IMR-90 (cell line): ENCODE measurements around the gene FGD3. TPM values are rescaled to one million over a fixed set of nuclear protein-coding genes. Genes with fewer than 3 reads are reported as not detected.

Source experiments
- ATAC-seq: fragments of 200-7000 bp; cut with Tn5 transposase; 2 replicates; pipeline ENCODE4 v1.9.1; 2020; ENCODE audit warnings: low read depth, mild to moderate bottlenecking, moderate library complexity
- BruUV-seq: library from RNA; stranded (reverse); fragments of 400-500 nt; replicated peaks from 2 replicates; lab custom pipeline; 2021; lab: Mats Ljungman, UMichigan
- CTCF ChIA-PET: fragments of 300-600 bp; formaldehyde crosslinking; extraction: SDS; loops from one replicate; lab custom pipeline; 2021; ENCODE audit warnings: antibody characterized with exemption; lab: Yijun Ruan, JAX
- POLR2A ChIA-PET: fragments of 300-600 bp; sonication (Branson Sonifier 250); formaldehyde crosslinking; loops from one replicate; lab custom pipeline; 2022; ENCODE audit warnings: antibody characterized with exemption; ENCODE audit not compliant: unreplicated experiment; lab: Charles Lee
- DNase-seq: peaks from one replicate; pipeline ENCODE4 v3.0.0; 2013
- H2AFZ ChIP-seq: replicated peaks from 2 replicates; pipeline ENCODE3; 2013; ENCODE audit warnings: low read length, mild to moderate bottlenecking; ENCODE audit not compliant: poor library complexity
- H2AK5ac ChIP-seq: 2 replicates; pipeline ENCODE4 v1.6.1; 2013; ENCODE audit warnings: low read depth, low read length, inconsistent platforms
- H2AK9ac ChIP-seq: replicated peaks from 2 replicates; pipeline ENCODE3; 2013; ENCODE audit warnings: mild to moderate bottlenecking, low read depth, low read length, moderate library complexity; ENCODE audit not compliant: poor library complexity
- H2BK120ac ChIP-seq: 2 replicates; pipeline ENCODE4 v1.6.1; 2013; ENCODE audit warnings: low read depth, low read length, inconsistent platforms
- H2BK15ac ChIP-seq: 3 replicates; pipeline ENCODE4 v1.6.1; 2013; ENCODE audit warnings: low read depth, low read length, inconsistent platforms
- H2BK20ac ChIP-seq: 2 replicates; pipeline ENCODE4 v1.6.1; 2013; ENCODE audit warnings: low read depth, mild to moderate bottlenecking, inconsistent platforms, low read length, moderate library complexity
- H2BK5ac ChIP-seq: 2 replicates; pipeline ENCODE4 v1.6.1; 2013; ENCODE audit warnings: mild to moderate bottlenecking, low read depth, low read length, inconsistent platforms; ENCODE audit not compliant: poor library complexity, severe bottlenecking
- H3K14ac ChIP-seq: replicated peaks from 2 replicates; pipeline ENCODE4 v1.6.1; 2013; ENCODE audit warnings: low read depth, low read length, inconsistent platforms
- H3K18ac ChIP-seq: 2 replicates; pipeline ENCODE4 v1.6.1; 2013; ENCODE audit warnings: low read depth, low read length, control low read depth
- H3K23ac ChIP-seq: 2 replicates; pipeline ENCODE4 v1.6.1; 2013; ENCODE audit warnings: low read depth, low read length, inconsistent platforms
- H3K27ac ChIP-seq: 2 replicates; pipeline ENCODE4 v1.5.1; 2013; ENCODE audit warnings: mild to moderate bottlenecking, control low read depth, low read length; ENCODE audit not compliant: insufficient read depth
- H3K27me3 ChIP-seq: 2 replicates; pipeline ENCODE4 v1.6.1; 2013; ENCODE audit warnings: low read length; ENCODE audit not compliant: control insufficient read depth, insufficient read depth
- H3K36me3 ChIP-seq: 2 replicates; pipeline ENCODE4 v1.6.1; 2013; ENCODE audit warnings: low read length, mixed read lengths; ENCODE audit not compliant: control insufficient read depth, insufficient read depth
- H3K4ac ChIP-seq: 2 replicates; pipeline ENCODE4 v1.6.1; 2013; ENCODE audit warnings: low read depth, low read length, inconsistent platforms
- H3K4me1 ChIP-seq: 2 replicates; pipeline ENCODE4 v1.6.1; 2013; ENCODE audit warnings: low read length, mixed read lengths; ENCODE audit not compliant: control insufficient read depth, insufficient read depth
- H3K4me2 ChIP-seq: 2 replicates; pipeline ENCODE4 v1.6.1; 2013; ENCODE audit warnings: low read depth, mild to moderate bottlenecking, control low read depth, low read length, moderate library complexity
- H3K4me3 ChIP-seq: 2 replicates; pipeline ENCODE4 v1.5.1; 2013; ENCODE audit warnings: low read depth, mild to moderate bottlenecking, control low read depth, low read length, moderate library complexity; ENCODE audit not compliant: insufficient read depth
- H3K56ac ChIP-seq: 2 replicates; pipeline ENCODE4 v1.6.1; 2013; ENCODE audit warnings: low read length, inconsistent platforms; ENCODE audit not compliant: insufficient read depth; ENCODE audit errors: extremely low read depth
- H3K79me1 ChIP-seq, 2 experiments: 2 replicates each; pipeline ENCODE4 v1.6.1; 2013; ENCODE audit warnings: low read length in 2 of 2, inconsistent platforms in 1 of 2, low read depth in 1 of 2
- H3K9ac ChIP-seq: 2 replicates; pipeline ENCODE4 v1.6.1; 2013; ENCODE audit warnings: low read depth, low read length, control low read depth
- H3K9me1 ChIP-seq: 2 replicates; pipeline ENCODE4 v1.6.1; 2013; ENCODE audit warnings: low read length, inconsistent platforms; ENCODE audit not compliant: insufficient read depth
- H3K9me3 ChIP-seq: 2 replicates; pipeline ENCODE4 v1.6.1; 2013; ENCODE audit warnings: low read length; ENCODE audit not compliant: control insufficient read depth, insufficient read depth
- H4K20me1 ChIP-seq: 2 replicates; pipeline ENCODE4 v1.6.1; 2013; ENCODE audit warnings: low read length, inconsistent platforms; ENCODE audit not compliant: insufficient read depth
- H4K5ac ChIP-seq: 2 replicates; pipeline ENCODE4 v1.6.1; 2013; ENCODE audit warnings: mild to moderate bottlenecking, low read depth, low read length, control low read depth
- H4K8ac ChIP-seq, 2 experiments: 2 replicates each; pipeline ENCODE4 v1.6.1; 2013; ENCODE audit warnings: low read depth in 2 of 2, low read length in 2 of 2, control low read depth in 1 of 2, inconsistent platforms in 1 of 2
- H4K91ac ChIP-seq: 2 replicates; pipeline ENCODE4 v1.6.1; 2013; ENCODE audit warnings: low read depth, low read length, inconsistent platforms; ENCODE audit not compliant: insufficient read depth
- BHLHE40 ChIP-seq: fragments of 150-350 bp; IDR thresholded peaks from 2 replicates; pipeline ENCODE4 v1.6.1; 2016; ENCODE audit warnings: mild to moderate bottlenecking, low read depth, low read length
- CEBPB ChIP-seq: IDR thresholded peaks from 2 replicates; pipeline ENCODE4 v1.6.1; 2012; ENCODE audit warnings: low read depth, low read length, improper control_type of control experiment
- CHD1 ChIP-seq: IDR thresholded peaks from 2 replicates; pipeline ENCODE4 v1.6.1; 2012; ENCODE audit warnings: low read depth, low read length, improper control_type of control experiment
- CTCF ChIP-seq: conservative IDR thresholded peaks from 2 replicates; pipeline ENCODE4 v1.5.1; 2012; ENCODE audit warnings: mild to moderate bottlenecking, low read depth, low read length, improper control_type of control experiment
- FOS ChIP-seq: fragments of 150-350 bp; IDR thresholded peaks from 2 replicates; pipeline ENCODE4 v1.6.1; 2016; ENCODE audit warnings: low read depth, low read length
- MAFK ChIP-seq: IDR thresholded peaks from 2 replicates; pipeline ENCODE4 v1.6.1; 2012; ENCODE audit warnings: low read depth, low read length, improper control_type of control experiment
- MAZ ChIP-seq: IDR thresholded peaks from 2 replicates; pipeline ENCODE4 v1.6.1; 2012; ENCODE audit warnings: low read depth, mild to moderate bottlenecking, low read length, improper control_type of control experiment, moderate library complexity, borderline replicate concordance
- MXI1 ChIP-seq: IDR thresholded peaks from 2 replicates; pipeline ENCODE4 v1.6.1; 2012; ENCODE audit warnings: low read depth, mild to moderate bottlenecking, low read length, moderate library complexity, borderline replicate concordance
- NFE2L2 ChIP-seq: fragments of 150-350 bp; IDR thresholded peaks from 2 replicates; pipeline ENCODE4 v1.6.1; 2016; ENCODE audit warnings: low read depth, mild to moderate bottlenecking, low read length
- POLR2A ChIP-seq: IDR thresholded peaks from 2 replicates; pipeline ENCODE4 v1.6.1; 2012; ENCODE audit warnings: mild to moderate bottlenecking, low read depth, low read length
- RAD21 ChIP-seq: IDR thresholded peaks from 2 replicates; pipeline ENCODE4 v1.6.1; 2012; ENCODE audit warnings: low read length, improper control_type of control experiment
- RCOR1 ChIP-seq: IDR thresholded peaks from 2 replicates; pipeline ENCODE4 v1.6.1; 2012; ENCODE audit warnings: mild to moderate bottlenecking, low read length, improper control_type of control experiment; ENCODE audit not compliant: insufficient replicate concordance
- RFX5 ChIP-seq: IDR thresholded peaks from 2 replicates; pipeline ENCODE4 v1.8.0; 2012; ENCODE audit warnings: low read depth, mild to moderate bottlenecking, low read length, moderate library complexity
- USF2 ChIP-seq: fragments of 150-350 bp; IDR thresholded peaks from 2 replicates; pipeline ENCODE4 v1.6.1; 2017; ENCODE audit warnings: mild to moderate bottlenecking, antibody characterized with exemption, low read length, low read depth
- WGBS, 2 experiments: methylation state at CpG; one replicate each; pipeline versions ENCODE4 v1.1.5 to v1.1.7; 2013; ENCODE audit warnings: missing lambda C conversion rate in 2 of 2; ENCODE audit not compliant: insufficient read length in 1 of 2; ENCODE audit errors: extremely low coverage in 2 of 2; 5-methylcytosine and 5-hydroxymethylcytosine counted together
- dilution Hi-C: fragments of 300-500 bp; cut with HindIII; formaldehyde crosslinking; loops from one replicate; pipeline ENCODE4 v1.14.3; 2018; ENCODE audit warnings: low sequenced_read_pairs; ENCODE audit not compliant: unreplicated experiment
- in situ Hi-C: fragments of 300-500 bp; cut with MboI; formaldehyde crosslinking; loops from 3 replicates; pipeline ENCODE4 v1.14.3; 2019; ENCODE audit warnings: low sequenced_read_pairs, inconsistent platforms, mixed read lengths
- intact Hi-C: fragments of 100-400 bp; cut with micrococcal nuclease; formaldehyde crosslinking; loops from 2 replicates; pipeline ENCODE4 v1.10.0; 2022
- polyA plus RNA-seq, 3 experiments: library from polyadenylated mRNA; depleted of rRNA; stranded (reverse); fragments of >200 nt; gene quantifications; 2 replicates each; pipeline ENCODE4 v1.2.3, GENCODE V29; 2012; ENCODE audit warnings: low replicate concordance in 1 of 3
- total RNA-seq: library from RNA; depleted of rRNA; stranded (reverse); fragments of >200 nt; gene quantifications from 2 replicates; pipeline ENCODE4 v1.2.3, GENCODE V29; 2012

Gene FGD3
- total and polyA plus RNA-seq, 2 of the 4 experiments (the other 2 are of a cell fraction), result not detected

- TF ChIP-seq RCOR1, result no peak
- TF ChIP-seq MXI1, result no peak
Observed at GRCh38 chr9:93003552-93004407, 56.5 kb downstream of the FGD3 start (continued).

- in situ Hi-C loops (loop anchor here (25.0 kb wide), 1 partner anchor 308 kb away; no protein-coding TSS in a partner anchor), intact Hi-C loops (no loop called here), dilution Hi-C loops (no loop called here)
- H2AK5ac ChIP-seq, result no peak overlapping the region
- ATAC-seq, result no peak
- no peak for DNase-seq
- H3K9me1 ChIP-seq, result no peaks in the 10 kb centered on the region
- no peak overlapping the region for H2BK15ac ChIP-seq
- H3K27me3 ChIP-seq, result peaks cover 9% of the 10 kb centered on the region; the same call in 1 of the 2 replicates
- H4K20me1 ChIP-seq, result no peaks in the 10 kb centered on the region
- CTCF ChIA-PET, result interaction anchor here (1.3 kb wide), 2 partner anchors 102 to 315 kb away, joined by 3 read pairs; no protein-coding TSS in a partner anchor
- H3K4me1 ChIP-seq, result no peaks in the 10 kb centered on the region
- H2AFZ ChIP-seq, result no peak overlapping the region
- no peak overlapping the region for H2BK120ac ChIP-seq
- no peak overlapping the region for H4K91ac ChIP-seq
- POLR2A ChIA-PET, result no interaction called here
- H3K9ac ChIP-seq, result no peak overlapping the region
- no peak overlapping the region for H3K4me2 ChIP-seq
- H3K79me1 ChIP-seq, result no peaks in the 10 kb centered on the region
- no peak overlapping the region for H3K14ac ChIP-seq
- no peak for TF ChIP-seq POLR2A
- no peak for TF ChIP-seq FOS
- TF ChIP-seq BHLHE40, result no peak
- no peak for TF ChIP-seq CHD1
- no peak for TF ChIP-seq CTCF
- no peak for TF ChIP-seq RAD21
- TF ChIP-seq MAFK, result no peak
- TF ChIP-seq RCOR1, result no peak
- no peak for TF ChIP-seq USF2
- TF ChIP-seq RFX5, result no peak
- no peak for TF ChIP-seq CEBPB
- TF ChIP-seq MAZ, result no peak
- no peak for TF ChIP-seq MXI1
- no peak for TF ChIP-seq NFE2L2
- H3K4me3 ChIP-seq, result no peak overlapping the region
- H3K18ac ChIP-seq, result no peak overlapping the region
- H4K8ac ChIP-seq, result no peak overlapping the region
- no peaks in the 10 kb centered on the region for H3K36me3 ChIP-seq
- no peaks in the 10 kb centered on the region for H3K9me3 ChIP-seq
- no peak overlapping the region for H2BK5ac ChIP-seq
- BruUV-seq, result no TSS peak
- no peak overlapping the region for H3K23ac ChIP-seq
- H2BK20ac ChIP-seq, result no peak overlapping the region
- H2AK9ac ChIP-seq, result no peak overlapping the region
- 53% methylated on average over 6 of the region's 9 CpGs; no CpG with 5 or more reads in 1 of the 2 experiments for WGBS, 2 experiments
- no peak overlapping the region for H3K4ac ChIP-seq
- H4K5ac ChIP-seq, result no peak overlapping the region
- no peak overlapping the region for H3K56ac ChIP-seq
- H3K27ac ChIP-seq, result no peak overlapping the region
Observed at GRCh38 chr9:93004561-93004960, 57.2 kb downstream of the FGD3 start.
